LNCAP (cell line): ENCODE results near the gene APOA4.

Source experiments
- CTCF ChIP-seq: fragments of 450-650 bp; IDR thresholded peaks from 2 replicates; pipeline ENCODE4 v1.5.1; 2017; ENCODE audit warnings: mild to moderate bottlenecking

Gene APOA4

GRCh38 chr11:116788534-116788933, 34.6 kb downstream of the APOA4 start:
- no peak for TF ChIP-seq CTCF

GRCh38 chr11:116787786-116788486, 35.2 kb downstream of the APOA4 start, which contains the start of gene ZPR1:
Gene ZPR1 (minus strand): TSS chr11:116788023. CDS start chr11:116787990, 33 bp downstream.
- no peak for TF ChIP-seq CTCF

- no peak for TF ChIP-seq CTCF
Observed at GRCh38 chr11:116787436-116787785, 35.7 kb downstream of the APOA4 start.

- no peak for TF ChIP-seq CTCF
Observed at GRCh38 chr11:116786966-116787365, 36.1 kb downstream of the APOA4 start.

GRCh38 chr11:116786326-116786725, 36.8 kb downstream of the APOA4 start:
- no peak for TF ChIP-seq CTCF

GRCh38 chr11:116782728-116783127, 40.4 kb downstream of the APOA4 start:
- TF ChIP-seq CTCF: no peak

- TF ChIP-seq CTCF: no peak
Observed at GRCh38 chr11:116778556-116778955, 44.5 kb downstream of the APOA4 start.

GRCh38 chr11:116777056-116777455, 46.0 kb downstream of the APOA4 start:
- no peak for TF ChIP-seq CTCF
